ENCODE measurements around the gene KLF2. TPM values are rescaled to one million over a fixed set of nuclear protein-coding genes. Genes with fewer than 3 reads are reported as not detected.

The KLF2 gene
- total RNA-seq, 1 experiment from 2014 or later, result 0.77 TPM

GRCh38 chr19:16369664-16370576 is 45.3 kb downstream of the KLF2 start:
- Histone ChIP-seq H3K36me3 (ENCODE audit: control insufficient read depth, insufficient read depth, low read length) (peaks cover under 1% of the 10 kb centered on the region; the same call in 1 of the 2 replicates), H3K4me1 (no peaks in the 10 kb centered on the region), H3K9me3 (no peaks in the 10 kb centered on the region), H3K4me3 (ENCODE audit: low read depth, low read length) (no peak overlapping the region), H3K27me3 (replicated peaks; ENCODE audit: control insufficient read depth, insufficient read depth, low read length) (no peaks in the 10 kb centered on the region)
- Mint-ChIP-seq H3K4me1 (ENCODE audit: low read depth, unreplicated experiment) (no peaks in the 10 kb centered on the region), H3K9me3 (ENCODE audit: unreplicated experiment) (no peaks in the 10 kb centered on the region), H3K4me3 (ENCODE audit: unreplicated experiment) (no peak overlapping the region), H3K27me3 (ENCODE audit: insufficient read depth, unreplicated experiment) (no peaks in the 10 kb centered on the region), H3K27ac (ENCODE audit: unreplicated experiment) (no peak overlapping the region), H3K36me3 (ENCODE audit: insufficient read depth, unreplicated experiment) (peaks cover 28% of the 10 kb centered on the region)
- BruUV-seq (replicated peaks), result no TSS peak
- DNase-seq, result no peak
- TF ChIP-seq, protein P1, sequence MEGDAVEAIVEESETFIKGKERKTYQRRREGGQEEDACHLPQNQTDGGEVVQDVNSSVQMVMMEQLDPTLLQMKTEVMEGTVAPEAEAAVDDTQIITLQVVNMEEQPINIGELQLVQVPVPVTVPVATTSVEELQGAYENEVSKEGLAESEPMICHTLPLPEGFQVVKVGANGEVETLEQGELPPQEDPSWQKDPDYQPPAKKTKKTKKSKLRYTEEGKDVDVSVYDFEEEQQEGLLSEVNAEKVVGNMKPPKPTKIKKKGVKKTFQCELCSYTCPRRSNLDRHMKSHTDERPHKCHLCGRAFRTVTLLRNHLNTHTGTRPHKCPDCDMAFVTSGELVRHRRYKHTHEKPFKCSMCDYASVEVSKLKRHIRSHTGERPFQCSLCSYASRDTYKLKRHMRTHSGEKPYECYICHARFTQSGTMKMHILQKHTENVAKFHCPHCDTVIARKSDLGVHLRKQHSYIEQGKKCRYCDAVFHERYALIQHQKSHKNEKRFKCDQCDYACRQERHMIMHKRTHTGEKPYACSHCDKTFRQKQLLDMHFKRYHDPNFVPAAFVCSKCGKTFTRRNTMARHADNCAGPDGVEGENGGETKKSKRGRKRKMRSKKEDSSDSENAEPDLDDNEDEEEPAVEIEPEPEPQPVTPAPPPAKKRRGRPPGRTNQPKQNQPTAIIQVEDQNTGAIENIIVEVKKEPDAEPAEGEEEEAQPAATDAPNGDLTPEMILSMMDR (IDR thresholded peaks at IDR 0.05; ENCODE audit: insufficient read depth in 1 of 2, low read depth in 1 of 2, low read length in 1 of 2, severe bottlenecking in 1 of 2, unreplicated experiment in 1 of 2), result no peak
- intact Hi-C loops (cut with micrococcal nuclease; ENCODE audit: unreplicated experiment), result no loop called here
- ChIA-PET CTCF (no interaction called here), POLR2A (interaction anchor here (0.6 kb wide), 1 partner anchor 302 kb away, joined by 4 read pairs; no protein-coding TSS in a partner anchor)

DNA sequence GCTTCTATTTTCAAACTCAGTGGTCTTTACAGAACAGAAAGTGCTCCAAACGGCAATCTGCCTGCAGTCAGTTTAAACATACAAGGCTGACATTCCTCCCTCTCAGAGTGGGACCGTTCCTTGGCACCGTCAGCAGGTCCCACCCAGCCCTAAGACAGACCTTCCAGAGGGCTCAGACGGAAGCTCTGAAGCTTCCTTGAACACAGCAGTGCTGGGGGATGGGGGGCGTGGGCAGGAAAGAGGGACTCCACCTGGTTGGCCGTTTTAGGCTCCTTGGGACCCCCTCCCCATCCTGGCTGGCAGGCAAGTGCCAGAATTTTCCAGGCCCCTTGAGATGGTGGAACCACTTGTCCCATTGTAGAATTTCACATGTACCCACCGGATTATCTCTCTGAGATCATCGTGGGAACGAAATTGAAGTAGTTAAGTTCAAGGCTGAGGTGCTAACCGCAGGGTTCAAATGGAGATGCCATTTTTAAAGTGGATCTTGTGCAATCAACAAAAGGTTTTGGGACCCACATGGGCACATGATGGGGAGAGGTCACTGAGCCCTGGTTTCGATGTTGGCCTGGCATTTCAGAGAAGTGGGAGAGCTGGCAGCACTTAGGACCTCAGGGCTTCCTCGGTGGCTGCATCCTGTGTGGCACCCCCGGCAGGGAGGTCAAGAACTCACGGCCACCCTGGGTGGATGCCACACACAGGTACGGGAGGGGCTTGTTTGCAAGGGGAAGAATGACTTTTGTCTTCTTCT is 46.2 kb downstream of the KLF2 start:
- CTCF ChIA-PET, result no interaction called here
- no peaks in the 10 kb centered on the region for H3K4me1 ChIP-seq
- H3K36me3 ChIP-seq (ENCODE audit: control insufficient read depth, insufficient read depth, low read length), result peaks cover 3% of the 10 kb centered on the region
- Mint-ChIP-seq H3K4me1 (ENCODE audit: low read depth, unreplicated experiment) (no peaks in the 10 kb centered on the region), H3K4me3 (ENCODE audit: unreplicated experiment) (no peak overlapping the region), H3K27me3 (ENCODE audit: insufficient read depth, unreplicated experiment) (no peaks in the 10 kb centered on the region), H3K36me3 (ENCODE audit: insufficient read depth, unreplicated experiment) (peaks cover 34% of the 10 kb centered on the region), H3K27ac (ENCODE audit: unreplicated experiment) (no peak overlapping the region), H3K9me3 (ENCODE audit: unreplicated experiment) (no peaks in the 10 kb centered on the region)
- BruUV-seq (replicated peaks), result no TSS peak
- H3K4me3 ChIP-seq (ENCODE audit: low read depth, low read length), result no peak overlapping the region
- H3K9me3 ChIP-seq, result no peaks in the 10 kb centered on the region
- no peak for DNase-seq
- TF ChIP-seq, protein P1 (IDR thresholded peaks at IDR 0.05; ENCODE audit: insufficient read depth in 1 of 2, low read depth in 1 of 2, low read length in 1 of 2, severe bottlenecking in 1 of 2, unreplicated experiment in 1 of 2), result no peak
- no peaks in the 10 kb centered on the region for H3K27me3 ChIP-seq (replicated peaks; ENCODE audit: control insufficient read depth, insufficient read depth, low read length)
- POLR2A ChIA-PET, result interaction anchor here (0.6 kb wide), 1 partner anchor 301 kb away, joined by 4 read pairs; no protein-coding TSS in a partner anchor
- intact Hi-C loops (cut with micrococcal nuclease; ENCODE audit: unreplicated experiment), result no loop called here

DNA sequence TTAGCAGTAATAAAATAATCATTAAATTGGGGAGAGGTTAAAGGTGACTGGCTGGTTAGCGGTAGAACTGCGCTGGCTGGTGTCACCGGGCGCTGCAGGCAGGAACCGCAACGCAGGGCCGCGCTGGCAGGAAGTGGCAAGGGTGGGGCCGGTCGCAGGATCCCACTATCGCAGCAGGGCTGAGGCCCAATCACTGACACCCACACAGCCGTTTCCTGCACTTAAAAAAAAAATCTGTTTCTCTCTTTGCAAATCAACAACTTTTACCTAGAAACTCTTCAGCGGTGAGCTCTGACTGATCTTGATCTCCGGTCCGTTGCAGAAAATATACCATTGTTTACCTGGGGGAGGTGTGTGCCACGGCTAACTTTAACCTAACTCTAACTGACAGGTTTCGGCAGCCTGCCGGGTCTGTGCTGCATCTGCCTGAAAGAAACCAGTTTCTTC is 46.9 kb downstream of the KLF2 start:
- intact Hi-C loops (cut with micrococcal nuclease; ENCODE audit: unreplicated experiment), result no loop called here
- Mint-ChIP-seq H3K27ac (ENCODE audit: unreplicated experiment) (no peak overlapping the region), H3K9me3 (ENCODE audit: unreplicated experiment) (no peaks in the 10 kb centered on the region), H3K4me3 (ENCODE audit: unreplicated experiment) (no peak overlapping the region), H3K36me3 (ENCODE audit: insufficient read depth, unreplicated experiment) (peaks cover 36% of the 10 kb centered on the region), H3K4me1 (ENCODE audit: low read depth, unreplicated experiment) (no peaks in the 10 kb centered on the region), H3K27me3 (ENCODE audit: insufficient read depth, unreplicated experiment) (no peaks in the 10 kb centered on the region)
- no peak for DNase-seq
- TF ChIP-seq, protein P1 (IDR thresholded peaks at IDR 0.05; ENCODE audit: insufficient read depth in 1 of 2, low read depth in 1 of 2, low read length in 1 of 2, severe bottlenecking in 1 of 2, unreplicated experiment in 1 of 2), result no peak
- BruUV-seq (replicated peaks), result no TSS peak
- Histone ChIP-seq H3K36me3 (ENCODE audit: control insufficient read depth, insufficient read depth, low read length) (peaks cover 5% of the 10 kb centered on the region), H3K4me1 (no peaks in the 10 kb centered on the region), H3K4me3 (ENCODE audit: low read depth, low read length) (no peak overlapping the region), H3K27me3 (replicated peaks; ENCODE audit: control insufficient read depth, insufficient read depth, low read length) (no peaks in the 10 kb centered on the region), H3K9me3 (no peaks in the 10 kb centered on the region)
- ChIA-PET POLR2A (no interaction called here), CTCF (interaction anchor here (1.0 kb wide), 1 partner anchor 186 kb away, joined by 5 read pairs; the partner anchor contains the start of gene FAM32A)
